GM18526 (cell line): ENCODE results near the gene EIF4A3.

Source experiments
- POLR2A ChIP-seq: IDR thresholded peaks from 3 replicates; pipeline ENCODE4 v1.6.1; 2011; ENCODE audit not compliant: insufficient read length; ENCODE audit errors: extremely low read depth

EIF4A3 gene

DNA sequence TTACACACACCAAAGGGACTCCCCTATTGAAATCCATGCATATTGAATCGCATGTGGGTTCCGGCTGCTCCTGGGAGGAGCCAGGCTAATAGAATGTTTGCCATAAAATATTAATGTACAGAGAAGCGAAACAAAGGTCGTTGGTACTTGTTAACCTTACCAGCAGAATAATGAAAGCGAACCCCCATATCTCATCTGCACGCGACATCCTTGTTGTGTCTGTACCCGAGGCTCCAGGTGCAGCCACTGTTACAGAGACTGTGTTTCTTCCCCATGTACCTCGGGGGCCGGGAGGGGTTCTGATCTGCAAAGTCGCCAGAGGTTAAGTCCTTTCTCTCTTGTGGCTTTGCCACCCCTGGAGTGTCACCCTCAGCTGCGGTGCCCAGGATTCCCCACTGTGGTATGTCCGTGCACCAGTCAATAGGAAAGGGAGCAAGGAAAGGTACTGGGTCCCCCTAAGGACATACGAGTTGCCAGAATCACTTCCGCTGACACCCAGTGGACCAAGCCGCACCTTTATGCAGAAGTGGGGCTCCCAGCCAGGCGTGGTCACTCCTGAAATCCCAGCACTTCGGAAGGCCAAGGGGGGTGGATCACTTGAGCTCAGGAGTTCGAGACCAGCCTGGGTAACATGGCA, 43.4 kb downstream of the EIF4A3 start:
- TF ChIP-seq POLR2A = no peak

- no peak for TF ChIP-seq POLR2A
Measured at GRCh38 chr17:80102664-80103448, 44.1 kb downstream of the EIF4A3 start.

DNA sequence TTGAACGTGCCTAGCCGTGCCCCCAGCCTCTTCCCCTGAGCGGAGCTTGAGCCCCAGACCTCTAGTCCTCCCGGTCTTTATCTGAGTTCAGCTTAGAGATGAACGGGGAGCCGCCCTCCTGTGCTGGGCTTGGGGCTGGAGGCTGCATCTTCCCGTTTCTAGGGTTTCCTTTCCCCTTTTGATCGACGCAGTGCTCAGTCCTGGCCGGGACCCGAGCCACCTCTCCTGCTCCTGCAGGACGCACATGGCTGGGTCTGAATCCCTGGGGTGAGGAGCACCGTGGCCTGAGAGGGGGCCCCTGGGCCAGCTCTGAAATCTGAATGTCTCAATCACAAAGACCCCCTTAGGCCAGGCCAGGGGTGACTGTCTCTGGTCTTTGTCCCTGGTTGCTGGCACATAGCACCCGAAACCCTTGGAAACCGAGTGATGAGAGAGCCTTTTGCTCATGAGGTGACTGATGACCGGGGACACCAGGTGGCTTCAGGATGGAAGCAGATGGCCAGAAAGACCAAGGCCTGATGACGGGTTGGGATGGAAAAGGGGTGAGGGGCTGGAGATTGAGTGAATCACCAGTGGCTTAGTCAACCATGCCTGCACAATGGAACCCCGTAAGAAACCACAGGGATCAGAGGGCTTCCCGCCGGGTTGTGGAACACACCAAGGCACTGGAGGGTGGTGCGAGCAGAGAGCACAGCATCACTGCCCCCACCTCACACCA, 44.8 kb downstream of the EIF4A3 start:
- TF ChIP-seq POLR2A = no peak

DNA sequence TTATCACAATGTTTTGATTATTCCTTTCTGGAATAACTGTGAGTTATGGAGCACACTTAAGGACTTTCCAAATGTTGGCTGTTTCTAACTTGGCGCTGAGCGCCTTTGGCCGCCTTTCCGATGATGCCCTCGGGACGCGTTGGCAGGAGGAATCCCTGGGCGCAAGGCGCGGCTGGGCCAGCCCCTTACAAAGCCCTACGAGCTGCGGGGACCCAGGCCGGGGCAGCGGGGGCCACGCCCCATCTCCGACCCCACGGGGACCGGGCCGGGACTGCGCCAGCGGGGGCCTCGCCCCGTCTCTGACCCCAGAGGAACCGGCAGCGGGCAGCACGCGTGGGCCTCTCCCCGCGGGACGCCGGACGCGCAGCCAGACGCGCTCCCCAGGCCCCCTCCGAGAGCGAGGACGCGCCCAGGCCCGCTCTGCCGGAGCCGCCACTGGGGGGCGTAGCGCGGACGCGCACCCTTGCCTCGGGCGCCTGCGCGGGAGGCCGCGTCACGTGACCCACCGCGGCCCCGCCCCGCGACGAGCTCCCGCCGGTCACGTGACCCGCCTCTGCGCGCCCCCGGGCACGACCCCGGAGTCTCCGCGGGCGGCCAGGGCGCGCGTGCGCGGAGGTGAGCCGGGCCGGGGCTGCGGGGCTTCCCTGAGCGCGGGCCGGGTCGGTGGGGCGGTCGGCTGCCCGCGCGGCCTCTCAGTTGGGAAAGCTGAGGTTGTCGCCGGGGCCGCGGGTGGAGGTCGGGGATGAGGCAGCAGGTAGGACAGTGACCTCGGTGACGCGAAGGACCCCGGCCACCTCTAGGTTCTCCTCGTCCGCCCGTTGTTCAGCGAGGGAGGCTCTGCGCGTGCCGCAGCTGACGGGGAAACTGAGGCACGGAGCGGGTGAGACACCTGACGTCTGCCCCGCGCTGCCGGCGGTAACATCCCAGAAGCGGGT, 45.6 kb downstream of the EIF4A3 start, which contains the start of gene GAA:
Gene GAA (plus strand): TSS at position 571 of the 935 bp plus-strand sequence. CDS start 3,006 bp downstream, outside the sequence.
- TF ChIP-seq POLR2A = peak; percentile 75

DNA sequence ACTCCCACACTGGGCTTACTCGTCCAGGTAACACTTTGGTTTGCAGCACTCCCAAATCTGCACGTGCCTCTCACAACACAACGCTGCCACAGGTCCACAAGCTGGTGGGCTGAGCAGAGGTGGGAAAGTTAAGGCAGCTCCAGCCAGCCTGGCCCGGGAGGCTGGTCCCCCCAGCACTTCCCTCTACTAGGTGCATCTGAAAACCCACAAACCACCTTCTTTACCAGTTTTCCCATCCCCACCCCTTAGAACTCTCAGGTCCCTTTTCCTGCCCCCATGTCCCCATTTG, 46.9 kb downstream of the EIF4A3 start:
- no peak for TF ChIP-seq POLR2A

DNA sequence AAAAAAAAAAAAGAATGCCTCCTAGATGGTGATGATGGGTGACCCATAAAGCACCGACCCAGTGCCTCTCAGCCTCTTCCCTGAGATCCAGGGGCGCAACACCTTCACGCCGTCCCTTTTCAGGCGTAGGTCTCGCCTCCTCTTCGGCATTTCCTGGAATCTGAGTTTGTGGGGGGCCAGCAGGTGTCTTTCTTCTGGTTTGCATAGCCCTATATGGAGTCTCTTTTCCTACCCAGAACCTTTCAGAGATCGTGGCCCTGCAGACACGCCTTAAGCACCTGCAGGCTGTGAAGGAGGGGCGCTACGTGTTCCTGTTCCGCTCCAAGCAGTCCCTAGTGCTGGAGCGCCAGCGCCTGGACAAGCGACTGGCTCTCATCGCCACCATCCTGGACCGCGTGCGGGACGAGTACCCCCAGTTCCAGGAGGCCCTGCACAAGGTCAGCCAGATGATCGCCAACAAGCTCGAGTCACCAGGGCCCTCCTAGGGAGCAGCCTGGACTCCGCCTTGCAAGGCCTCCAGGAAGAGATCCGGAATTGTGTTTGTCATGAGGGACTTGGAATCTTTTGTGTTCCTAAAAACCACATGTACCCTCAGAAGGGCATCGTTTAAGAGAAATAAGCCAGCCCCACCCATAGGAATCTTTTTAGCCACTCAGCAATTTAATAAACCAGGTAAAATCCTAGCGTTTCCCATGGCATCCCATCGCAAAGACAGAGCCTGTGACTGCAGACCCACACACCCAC, 47.5 kb downstream of the EIF4A3 start:
- TF ChIP-seq POLR2A = no peak

DNA sequence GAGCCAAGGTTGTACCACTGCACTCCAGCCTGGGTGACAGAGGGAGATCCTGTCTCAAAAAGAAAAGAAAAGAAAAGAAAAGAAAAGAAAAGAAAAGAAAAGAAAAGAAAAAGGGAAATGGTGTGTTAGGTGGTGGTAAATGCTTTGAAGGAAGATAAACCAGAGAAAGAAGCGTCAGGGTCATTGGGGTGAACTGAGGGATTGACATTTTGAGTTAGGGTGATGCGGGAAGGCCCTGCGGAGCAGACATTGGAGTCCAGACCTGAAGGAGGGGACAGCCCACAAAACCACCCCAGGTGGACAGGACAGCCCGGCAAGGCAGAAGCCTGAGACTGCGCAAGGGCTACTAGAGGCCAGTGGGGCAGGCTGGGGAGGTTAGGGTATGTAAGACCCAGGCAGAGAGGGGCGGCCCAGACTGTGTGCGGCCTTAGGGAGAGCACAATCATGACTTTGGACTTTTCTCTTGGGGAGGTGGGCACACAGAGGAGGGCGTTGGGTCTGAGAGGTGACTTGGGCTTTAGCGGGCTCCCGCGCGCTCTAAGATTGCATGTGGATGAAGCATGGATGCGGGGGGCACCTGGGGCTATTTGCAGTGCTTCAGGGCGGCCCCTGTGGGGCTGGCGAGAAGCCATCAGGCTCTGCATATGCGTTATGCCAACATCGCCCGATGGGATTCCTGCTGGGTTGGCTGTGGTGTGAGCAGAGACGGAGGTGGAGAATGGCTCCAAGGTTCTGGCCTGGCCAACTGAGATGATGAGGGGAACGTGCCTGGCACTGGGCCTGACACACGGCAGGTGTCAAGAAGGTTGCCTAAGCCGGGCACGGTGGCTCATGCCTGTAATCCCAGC, 48.9 kb downstream of the EIF4A3 start:
- TF ChIP-seq POLR2A = no peak

GRCh38 chr17:80097127-80097621, 49.8 kb downstream of the EIF4A3 start:
- TF ChIP-seq POLR2A = no peak

- TF ChIP-seq POLR2A = no peak
Measured at GRCh38 chr17:80096561-80097021, 50.3 kb downstream of the EIF4A3 start.

- TF ChIP-seq POLR2A = no peak
Measured at GRCh38 chr17:80095844-80096475, 51.0 kb downstream of the EIF4A3 start.

GRCh38 chr17:80095038-80095843, 51.7 kb downstream of the EIF4A3 start:
- TF ChIP-seq POLR2A = no peak

DNA sequence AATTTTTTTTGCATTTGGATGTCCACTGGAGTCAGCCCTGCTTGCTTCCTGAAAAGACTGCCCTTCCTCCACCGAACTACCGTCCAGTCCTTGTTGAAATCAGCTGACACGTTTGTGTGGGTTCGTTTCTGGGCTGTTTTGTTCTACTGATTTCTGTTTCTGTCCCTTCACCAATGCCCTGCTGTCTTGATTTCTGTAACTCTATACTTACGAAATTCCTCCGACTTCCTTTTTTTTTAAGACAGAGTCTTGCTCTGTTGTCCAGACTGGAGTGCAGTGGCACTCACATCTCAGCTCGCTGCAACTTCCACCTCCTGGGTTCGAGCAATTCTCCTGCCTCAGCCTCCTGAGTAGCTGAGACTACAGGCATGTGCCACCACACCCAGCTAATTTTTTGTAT, 54.0 kb downstream of the EIF4A3 start:
- TF ChIP-seq POLR2A = no peak
